ENCODE data around the gene MLF1. TPM values are rescaled to one million over a fixed set of nuclear protein-coding genes. Genes with fewer than 3 reads are reported as not detected.

MLF1 gene
- total RNA-seq, 1 experiment from 2014 or later, result 43.7 TPM

DNA sequence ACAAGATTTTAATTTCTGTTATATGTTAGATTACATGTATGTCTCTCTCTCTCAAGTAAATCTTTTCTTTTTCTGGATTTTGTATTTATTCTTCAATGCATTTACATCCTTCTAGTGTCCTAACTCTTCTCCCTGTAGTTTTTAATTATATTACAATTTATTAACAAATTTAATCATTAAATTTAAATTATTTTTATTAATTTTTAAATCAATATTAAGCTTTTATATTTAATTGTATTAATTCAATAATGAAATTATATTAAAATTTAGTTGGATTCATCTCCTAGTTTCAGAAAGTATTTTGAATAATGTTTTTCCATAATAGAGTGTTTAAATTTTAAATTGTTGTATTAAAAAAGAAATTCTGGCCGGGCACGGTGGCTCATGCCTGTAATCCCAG lies 29.8 kb downstream of the MLF1 start:
- intact Hi-C loops (cut with micrococcal nuclease), result no loop called here
- no peak overlapping the region for H2AFZ ChIP-seq (ENCODE audit: low read depth, low read length, poor library complexity, severe bottlenecking)
- no peak for ATAC-seq
- no peak overlapping the region for H3K27ac ChIP-seq (ENCODE audit: low read depth, low read length)
- ChIA-PET CTCF (no interaction called here), POLR2A (no interaction called here), RAD21 (ENCODE audit: low non-redundant PET in 1 of 2, low total read pairs in 2 of 2, uncharacterized antibody in 2 of 2, unreplicated experiment in 2 of 2) (no interaction called here)
- TF ChIP-seq SP1 (IDR thresholded peaks at IDR 0.05; ENCODE audit: low read depth) (no peak), JUND (IDR thresholded peaks at IDR 0.05) (no peak), YY1 (IDR thresholded peaks at IDR 0.05; ENCODE audit: extremely low read depth, insufficient replicate concordance, low read depth, low read length) (no peak), ELF1 (IDR thresholded peaks at IDR 0.05; ENCODE audit: borderline replicate concordance, low read depth) (no peak)
- no peak overlapping the region for H3K4me3 ChIP-seq (replicated peaks in 1 of 2; ENCODE audit: low read depth in 1 of 2, low read length in 2 of 2)
- H3K9ac ChIP-seq (ENCODE audit: low read length), result no peak overlapping the region
- BruUV-seq (replicated peaks), result no TSS peak
- peaks cover 0 to 6% of the 10 kb centered on the region in 2 experiments; a peak in 2 of 4 replicates for H3K36me3 ChIP-seq (ENCODE audit: control insufficient read depth in 1 of 2, insufficient read depth in 2 of 2, low read length in 2 of 2)
- H4K20me1 ChIP-seq (ENCODE audit: insufficient read depth), result no peaks in the 10 kb centered on the region
- H3K4me1 ChIP-seq (ENCODE audit: control insufficient read depth in 1 of 2, insufficient read depth in 2 of 2, low read length in 2 of 2), result no peaks in the 10 kb centered on the region
- H3K4me2 ChIP-seq (ENCODE audit: low read length), result no peak overlapping the region
- no peaks in the 10 kb centered on the region for H3K9me2 ChIP-seq (ENCODE audit: insufficient read depth)
- H3K9me3 ChIP-seq (ENCODE audit: control insufficient read depth in 1 of 2, insufficient read depth in 1 of 2, low read depth in 1 of 2, low read length in 2 of 2), result no peaks in the 10 kb centered on the region
- no peaks in the 10 kb centered on the region for H3K79me2 ChIP-seq (ENCODE audit: insufficient read depth, low read length)
- no peaks in the 10 kb centered on the region for H3K27me3 ChIP-seq (ENCODE audit: insufficient read depth, low read length)
- DNase-seq (ENCODE audit: low read depth, low spot score), result no peak

DNA sequence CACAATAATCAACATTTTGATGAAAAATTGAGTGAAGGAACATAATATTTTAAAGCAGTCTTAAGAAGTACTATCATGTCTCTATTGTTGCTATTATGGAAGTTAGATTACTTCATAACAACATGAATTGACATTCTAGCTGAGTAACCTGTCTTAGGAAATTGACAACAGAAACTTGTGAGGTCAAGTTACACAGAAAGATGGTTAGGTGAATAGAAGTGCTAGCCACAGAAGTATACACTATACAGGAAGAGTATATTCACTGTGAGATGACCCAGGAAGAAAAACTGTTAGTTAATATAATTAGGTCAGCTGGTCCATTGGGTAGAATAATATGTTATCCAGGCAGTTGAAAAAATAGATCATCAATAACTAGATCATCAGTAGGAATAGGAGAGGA lies 31.2 kb downstream of the MLF1 start:
- Histone ChIP-seq H3K9ac (ENCODE audit: low read length) (no peak overlapping the region), H3K27ac (ENCODE audit: low read depth, low read length) (no peak overlapping the region), H3K9me3 (ENCODE audit: control insufficient read depth in 1 of 2, insufficient read depth in 1 of 2, low read depth in 1 of 2, low read length in 2 of 2) (no peaks in the 10 kb centered on the region), H3K4me1 (ENCODE audit: control insufficient read depth in 1 of 2, insufficient read depth in 2 of 2, low read length in 2 of 2) (no peaks in the 10 kb centered on the region), H2AFZ (ENCODE audit: low read depth, low read length, poor library complexity, severe bottlenecking) (no peak overlapping the region), H3K9me2 (ENCODE audit: insufficient read depth) (no peaks in the 10 kb centered on the region), H4K20me1 (ENCODE audit: insufficient read depth) (no peaks in the 10 kb centered on the region), H3K4me3 (replicated peaks in 1 of 2; ENCODE audit: low read depth in 1 of 2, low read length in 2 of 2) (no peak overlapping the region), H3K27me3 (ENCODE audit: insufficient read depth, low read length) (no peaks in the 10 kb centered on the region), H3K36me3 (ENCODE audit: control insufficient read depth in 1 of 2, insufficient read depth in 2 of 2, low read length in 2 of 2) (peaks cover 0 to 6% of the 10 kb centered on the region in 2 experiments; a peak in 2 of 4 replicates), H3K4me2 (ENCODE audit: low read length) (no peak overlapping the region), H3K79me2 (ENCODE audit: insufficient read depth, low read length) (no peaks in the 10 kb centered on the region)
- no peak for DNase-seq (ENCODE audit: low read depth, low spot score)
- no peak for ATAC-seq
- BruUV-seq (replicated peaks), result no TSS peak
- no peak for TF ChIP-seq ZNF274 (IDR thresholded peaks at IDR 0.05; ENCODE audit: low read depth, low read length)
- no peak for TF ChIP-seq POLR2AphosphoS5 (IDR thresholded peaks at IDR 0.05; ENCODE audit: low read depth, low read length)
- no peak for TF ChIP-seq EZH2 (IDR thresholded peaks at IDR 0.05)
- TF ChIP-seq ELF1 (IDR thresholded peaks at IDR 0.05; ENCODE audit: borderline replicate concordance, low read depth), result no peak
- no peak for TF ChIP-seq SP1 (IDR thresholded peaks at IDR 0.05; ENCODE audit: low read depth)
- intact Hi-C loops (cut with micrococcal nuclease), result no loop called here
- ChIA-PET POLR2A (no interaction called here), RAD21 (ENCODE audit: low non-redundant PET in 1 of 2, low total read pairs in 2 of 2, uncharacterized antibody in 2 of 2, unreplicated experiment in 2 of 2) (no interaction called here), CTCF (no interaction called here)

Measured in HCT116 (cell line).